Common myeloid progenitor, CD34-positive (primary cell): ENCODE data around the gene NKX3-2. TPM values are rescaled to one million over a fixed set of nuclear protein-coding genes. Genes with fewer than 3 reads are reported as not detected.

ENCODE experiments used
- CTCF ChIA-PET: fragments of 350-600 bp; sonication (Branson Sonifier 250); formaldehyde crosslinking; loops from one replicate; lab custom pipeline; 2021; ENCODE audit warnings: antibody characterized with exemption; lab: Charles Lee
- POLR2A ChIA-PET: fragments of 350-600 bp; sonication (Branson Sonifier 250); formaldehyde crosslinking; loops from one replicate; lab custom pipeline; 2021; ENCODE audit warnings: antibody characterized with exemption; lab: Charles Lee
- DNase-seq, 3 donors: peaks; one replicate each; pipeline versions ENCODE4 v3.0.0 to v3.0.0-alpha.2; 2013
- H3K27ac ChIP-seq, 2 experiments: 1 replicate in 1 of 2; 2 replicates in 1 of 2; pipeline ENCODE4 v1.7.0; 2013; ENCODE audit warnings: inconsistent platforms in 2 of 2, low read length in 2 of 2, mild to moderate bottlenecking in 2 of 2, low read depth in 1 of 2, moderate library complexity in 1 of 2; ENCODE audit not compliant: severe bottlenecking in 2 of 2, insufficient read depth in 1 of 2, poor library complexity in 1 of 2
- H3K27me3 ChIP-seq, 5 experiments: replicated peaks in 2 of 5; 1 replicate in 3 of 5; 2 replicates in 2 of 5; pipeline versions ENCODE4 v1.6.1 to v1.7.0; 2013; ENCODE audit warnings: low read length in 4 of 5, mild to moderate bottlenecking in 2 of 5, moderate library complexity in 2 of 5, inconsistent platforms in 1 of 5; ENCODE audit not compliant: insufficient read depth in 5 of 5, control insufficient read depth in 4 of 5
- H3K36me3 ChIP-seq, 4 experiments: 1 replicate in 2 of 4; 2 replicates in 2 of 4; pipeline versions ENCODE4 v1.6.1 to v1.7.0; 2013; ENCODE audit warnings: low read length in 3 of 4, control low read depth in 1 of 4, mild to moderate bottlenecking in 1 of 4; ENCODE audit not compliant: control insufficient read depth in 4 of 4, insufficient read depth in 4 of 4
- H3K4me1 ChIP-seq, 4 experiments: 1 replicate in 3 of 4; 2 replicates in 1 of 4; pipeline versions ENCODE4 v1.6.1 to v1.7.1; 2013; ENCODE audit warnings: low read length in 3 of 4, mild to moderate bottlenecking in 3 of 4, control low read depth in 1 of 4, inconsistent platforms in 1 of 4, moderate library complexity in 1 of 4; ENCODE audit not compliant: control insufficient read depth in 4 of 4, insufficient read depth in 4 of 4; ENCODE audit errors: control extremely low read depth in 1 of 4
- H3K4me3 ChIP-seq, 7 experiments: 1 replicate in 4 of 7; 2 replicates in 3 of 7; pipeline versions ENCODE4 v1.5.1 to v1.7.0; 2013; ENCODE audit warnings: mild to moderate bottlenecking in 7 of 7, low read length in 6 of 7, moderate library complexity in 6 of 7, inconsistent platforms in 2 of 7, low read depth in 2 of 7, control low read depth in 1 of 7; ENCODE audit not compliant: insufficient read depth in 4 of 7, control insufficient read depth in 1 of 7; ENCODE audit errors: extremely low read depth in 1 of 7
- H3K9me3 ChIP-seq, 5 experiments: 1 replicate in 4 of 5; 2 replicates in 1 of 5; pipeline versions ENCODE4 v1.6.1 to v1.7.1; 2013; ENCODE audit warnings: low read length in 4 of 5, mild to moderate bottlenecking in 2 of 5, inconsistent platforms in 1 of 5, low read depth in 1 of 5, moderate library complexity in 1 of 5; ENCODE audit not compliant: control insufficient read depth in 4 of 5, insufficient read depth in 2 of 5; ENCODE audit errors: control extremely low read depth in 1 of 5
- WGBS: methylation state at CpG from one replicate; pipeline ENCODE4 v1.1.5; 2013; ENCODE audit not compliant: insufficient coverage; 5-methylcytosine and 5-hydroxymethylcytosine counted together
- polyA plus RNA-seq: library from polyadenylated mRNA; unstranded; fragments of 120-200 nt; gene quantifications from one replicate; pipeline ENCODE4 v1.2.1, GENCODE V29; 2013

The NKX3-2 gene
- not detected for polyA plus RNA-seq

GRCh38 chr4:13543839-13544605, at the start of gene NKX3-2:
TSS of gene NKX3-2 (minus strand) at chr4:13544508. CDS start at chr4:13544414, 94 bp downstream.
- no peaks in the 10 kb centered on the region for H3K36me3 ChIP-seq
- peaks cover 21 to 99% (median 63%) of the 10 kb centered on the region in 5 experiments for H3K27me3 ChIP-seq
- POLR2A ChIA-PET = interaction anchor here (0.6 kb wide), 1 partner anchor 691 kb away, joined by 3 read pairs; no protein-coding TSS in a partner anchor
- WGBS = 1% methylated on average over 74 of the region's 96 CpGs
- peak within 1 kb of the TSS in 6 of 7 experiments; percentile 21 to 70 (median 53) for H3K4me3 ChIP-seq
- no peak for DNase-seq
- CTCF ChIA-PET = interaction anchor here (0.8 to 2.3 kb wide), 4 partner anchors 10 to 56 kb away, joined by 3 to 17 read pairs (median 4); no protein-coding TSS in a partner anchor
- peaks cover 0 to 52% (median 42%) of the 10 kb centered on the region in 4 experiments for H3K4me1 ChIP-seq
- peaks cover 0 to 6% (median 0%) of the 10 kb centered on the region in 5 experiments for H3K9me3 ChIP-seq
- no peak within 1 kb of the TSS for H3K27ac ChIP-seq

GRCh38 chr4:13592220-13592619, 47.9 kb upstream of the NKX3-2 start:
- H3K36me3 ChIP-seq = peaks cover 23 to 72% (median 47%) of the 10 kb centered on the region in 4 experiments
- WGBS = 86% methylated on average over 1 of the region's 4 CpGs
- CTCF ChIA-PET = interaction anchor here (1.1 kb wide), 1 partner anchor 11 kb away, joined by 3 read pairs; no protein-coding TSS in a partner anchor

GRCh38 chr4:13590766-13591165, 46.5 kb upstream of the NKX3-2 start:
- ChIA-PET CTCF (interaction anchor here (1.3 kb wide), 1 partner anchor 38 kb away, joined by 3 read pairs; no protein-coding TSS in a partner anchor), POLR2A (no interaction called here)
- WGBS = no CpG with 5 or more reads among the region's 2 CpGs
- no peak overlapping the region for H3K27ac ChIP-seq
- DNase-seq = no peak
- no peak overlapping the region for H3K4me3 ChIP-seq
- no peaks in the 10 kb centered on the region for H3K4me1 ChIP-seq
- H3K27me3 ChIP-seq = no peaks in the 10 kb centered on the region
- H3K9me3 ChIP-seq = no peaks in the 10 kb centered on the region
- peaks cover 23 to 70% (median 47%) of the 10 kb centered on the region in 4 experiments for H3K36me3 ChIP-seq

More at GRCh38 chr4:13592220-13592619, 47.9 kb upstream of the NKX3-2 start:
- POLR2A ChIA-PET = interaction anchor here (1.0 kb wide), 1 partner anchor 36 kb away, joined by 3 read pairs; no protein-coding TSS in a partner anchor
- no peaks in the 10 kb centered on the region for H3K4me1 ChIP-seq
- no peak for DNase-seq
- no peak overlapping the region for H3K4me3 ChIP-seq
- no peaks in the 10 kb centered on the region for H3K27me3 ChIP-seq
- H3K27ac ChIP-seq = no peak overlapping the region
- H3K9me3 ChIP-seq = no peaks in the 10 kb centered on the region

GRCh38 chr4:13588954-13589353, 44.6 kb upstream of the NKX3-2 start:
- no peak for DNase-seq
- ChIA-PET CTCF (no interaction called here), POLR2A (no interaction called here)
- Histone ChIP-seq H3K27me3 (no peaks in the 10 kb centered on the region), H3K27ac (no peak overlapping the region), H3K4me3 (no peak overlapping the region), H3K9me3 (no peaks in the 10 kb centered on the region), H3K4me1 (no peaks in the 10 kb centered on the region), H3K36me3 (peaks cover 20 to 70% (median 49%) of the 10 kb centered on the region in 4 experiments)

GRCh38 chr4:13584481-13584880, 40.2 kb upstream of the NKX3-2 start:
- WGBS = 97% methylated on average over 3 of the region's 5 CpGs
- no peaks in the 10 kb centered on the region for H3K9me3 ChIP-seq

GRCh38 chr4:13580036-13580435, 35.7 kb upstream of the NKX3-2 start:
- 100% methylated on average over 1 of the region's 2 CpGs for WGBS
- CTCF ChIA-PET = no interaction called here
- Histone ChIP-seq H3K4me1 (no peaks in the 10 kb centered on the region), H3K9me3 (no peaks in the 10 kb centered on the region), H3K27ac (no peak overlapping the region), H3K4me3 (no peak overlapping the region), H3K27me3 (no peaks in the 10 kb centered on the region), H3K36me3 (peaks cover 18 to 76% (median 54%) of the 10 kb centered on the region in 4 experiments)
- POLR2A ChIA-PET = no interaction called here
- DNase-seq = peak in 2 of 3 donors; percentile 21 to 32

More at GRCh38 chr4:13584481-13584880, 40.2 kb upstream of the NKX3-2 start:
- CTCF ChIA-PET = no interaction called here
- Histone ChIP-seq H3K36me3 (peaks cover 25 to 76% (median 63%) of the 10 kb centered on the region in 4 experiments), H3K27ac (no peak overlapping the region), H3K4me3 (no peak overlapping the region), H3K4me1 (no peaks in the 10 kb centered on the region), H3K27me3 (no peaks in the 10 kb centered on the region)
- POLR2A ChIA-PET = no interaction called here
- no peak for DNase-seq

- Histone ChIP-seq H3K9me3 (no peaks in the 10 kb centered on the region), H3K4me3 (no peak overlapping the region), H3K36me3 (peaks cover 24 to 78% (median 53%) of the 10 kb centered on the region in 4 experiments), H3K27me3 (no peaks in the 10 kb centered on the region), H3K4me1 (no peaks in the 10 kb centered on the region), H3K27ac (no peak overlapping the region)
- ChIA-PET CTCF (interaction anchor here (0.6 to 0.9 kb wide), 2 partner anchors 96 to 1923 kb away, joined by 3 read pairs; no protein-coding TSS in a partner anchor), POLR2A (no interaction called here)
- WGBS = 100% methylated on average over 2 of the region's 3 CpGs
- no peak for DNase-seq
These were observed 33.4 kb upstream of the NKX3-2 start for GRCh38 chr4:13577660-13578059.
